GM23338 (cell line): ENCODE measurements around the gene ODF4.

Experiments
- CREB1 ChIP-seq: fragments of 250-450 bp; sonication (Bioruptor Pico); IDR thresholded peaks from 2 replicates; pipeline ENCODE4 v1.5.0; 2020; ENCODE audit warnings: low read depth, mild to moderate bottlenecking, moderate library complexity
- CTCF ChIP-seq, 2 experiments: fragments of 200-600 bp in 1 of 2; sonication (generic) in 1 of 2; conservative IDR thresholded peaks; 2 replicates each; pipeline versions ENCODE4 v1.5.1 to v1.6.1; 2016 to 2017; ENCODE audit warnings: antibody characterized with exemption in 2 of 2, low read depth in 2 of 2, mild to moderate bottlenecking in 2 of 2, moderate library complexity in 1 of 2
- EZH2 ChIP-seq: fragments of 200-600 bp; sonication (generic); IDR thresholded peaks from one replicate; pipeline ENCODE4 v1.8.0; 2017; ENCODE audit warnings: antibody characterized with exemption, mild to moderate bottlenecking, low read depth; ENCODE audit not compliant: unreplicated experiment
- EZH2phosphoT487 ChIP-seq: fragments of 200-600 bp; sonication (generic); IDR thresholded peaks from one replicate; pipeline ENCODE4 v1.8.1; 2018; ENCODE audit warnings: antibody characterized with exemption; ENCODE audit not compliant: unreplicated experiment
- JUNB ChIP-seq: IDR thresholded peaks from one replicate; pipeline ENCODE4 v1.6.1; 2016; ENCODE audit warnings: antibody characterized with exemption; ENCODE audit not compliant: unreplicated experiment
- REST ChIP-seq: IDR thresholded peaks from one replicate; pipeline ENCODE4 v1.6.1; 2018; ENCODE audit warnings: antibody characterized with exemption; ENCODE audit not compliant: unreplicated experiment

GRCh38 chr17:8332128-8332527 is 7.5 kb upstream of the ODF4 start:
- TF ChIP-seq CREB1 (CRISPR knock-in tag), result no peak
- no peak for TF ChIP-seq CTCF (conservative IDR thresholded peaks at IDR 0.05; ENCODE audit: low read depth in 2 of 2)
- TF ChIP-seq EZH2, result no peak
- TF ChIP-seq REST, result no peak
- TF ChIP-seq EZH2phosphoT487, result no peak
- TF ChIP-seq JUNB, result no peak
